SKM-1 (cell line): Measurements from ENCODE around the gene LARGE1.

Experiments
- DNase-seq: peaks from one replicate; lab custom pipeline; 2025; ENCODE audit not compliant: unreplicated experiment; lab: John Stamatoyannopoulos, UW

LARGE1 gene

DNA sequence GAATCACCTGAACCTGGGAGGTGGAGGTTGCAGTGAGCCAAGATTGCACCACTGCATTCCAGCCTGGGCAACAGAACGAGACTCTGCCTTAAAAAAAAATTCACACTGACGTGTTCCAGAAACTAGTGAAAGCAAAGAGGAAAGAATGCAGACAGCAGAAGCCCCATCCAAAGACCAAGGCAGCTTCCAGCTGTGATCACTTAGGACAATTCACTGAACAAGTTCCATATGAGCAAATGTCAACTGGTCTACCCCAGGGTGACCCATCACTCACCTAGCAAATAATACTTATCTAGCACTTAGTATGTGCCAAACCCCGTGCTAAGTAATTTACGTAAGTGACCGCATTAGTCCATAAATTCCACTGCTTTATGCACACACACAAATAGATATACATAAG is 138.9 kb downstream of the LARGE1 start:
- no peak for DNase-seq

DNA sequence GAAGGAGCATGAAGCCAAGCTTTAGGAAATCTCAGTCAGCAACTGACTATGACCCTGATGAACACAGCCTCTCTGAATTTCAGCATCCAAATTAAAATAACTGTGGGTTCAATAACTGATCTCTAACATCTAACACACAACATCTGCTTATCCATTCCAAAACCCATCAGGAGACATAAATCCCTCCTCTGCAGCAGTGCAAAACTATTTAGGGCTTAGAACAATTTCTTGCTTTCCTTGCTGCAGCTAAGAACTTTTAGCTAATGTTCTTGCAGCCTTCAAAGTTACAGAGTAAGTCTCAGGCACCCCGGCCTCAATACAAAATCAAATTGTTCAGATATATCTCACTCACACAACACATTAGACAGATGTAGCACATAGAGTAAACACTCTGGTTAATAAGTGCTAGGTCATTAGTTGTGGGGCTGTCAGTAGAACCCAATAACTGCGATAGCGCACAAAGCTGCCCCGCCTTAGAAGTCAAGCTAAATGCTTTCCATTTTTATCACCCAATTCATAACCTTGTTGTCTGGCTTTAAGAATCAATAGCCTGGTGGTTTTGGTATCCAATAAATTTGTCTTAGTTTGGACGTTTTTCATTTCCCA is 139.6 kb downstream of the LARGE1 start:
- no peak for DNase-seq

DNA sequence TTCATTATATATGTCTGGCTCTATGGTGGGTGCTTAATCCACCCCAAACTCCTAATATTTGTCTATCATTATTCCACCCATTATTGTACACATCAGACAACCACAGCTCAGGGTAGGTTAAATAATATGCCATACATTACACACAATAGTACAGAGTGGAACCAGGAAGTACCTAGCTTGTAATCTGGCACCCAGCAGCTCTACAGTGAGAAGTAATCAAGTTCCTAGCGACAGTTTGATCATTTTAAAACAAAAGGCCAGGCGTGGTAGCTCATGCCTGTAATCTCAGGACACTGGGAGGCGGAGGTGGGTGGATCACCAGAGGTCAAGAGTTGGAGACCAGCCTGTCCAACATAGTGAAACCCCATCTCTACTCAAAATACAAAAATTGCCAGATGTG is 141.0 kb downstream of the LARGE1 start:
- DNase-seq = no peak

DNA sequence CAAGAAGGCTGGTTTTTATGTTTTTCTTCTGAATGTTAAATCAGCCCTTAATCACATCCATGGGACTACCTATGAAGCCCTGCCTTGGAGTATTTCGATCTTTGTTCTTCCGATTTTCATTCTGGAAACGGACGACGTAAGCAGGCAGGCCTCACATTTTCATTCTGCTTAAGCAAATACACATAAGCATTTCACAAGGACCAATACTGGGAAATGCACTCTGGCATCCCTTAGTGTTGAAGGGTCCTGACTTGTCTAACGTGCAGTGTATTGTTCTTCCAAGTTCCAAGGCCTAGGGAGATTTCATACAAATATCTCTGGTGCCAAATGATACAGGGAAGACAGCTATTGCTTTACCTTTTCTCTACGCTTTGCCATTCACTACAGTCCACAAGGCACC is 143.8 kb downstream of the LARGE1 start:
- DNase-seq = no peak

DNA sequence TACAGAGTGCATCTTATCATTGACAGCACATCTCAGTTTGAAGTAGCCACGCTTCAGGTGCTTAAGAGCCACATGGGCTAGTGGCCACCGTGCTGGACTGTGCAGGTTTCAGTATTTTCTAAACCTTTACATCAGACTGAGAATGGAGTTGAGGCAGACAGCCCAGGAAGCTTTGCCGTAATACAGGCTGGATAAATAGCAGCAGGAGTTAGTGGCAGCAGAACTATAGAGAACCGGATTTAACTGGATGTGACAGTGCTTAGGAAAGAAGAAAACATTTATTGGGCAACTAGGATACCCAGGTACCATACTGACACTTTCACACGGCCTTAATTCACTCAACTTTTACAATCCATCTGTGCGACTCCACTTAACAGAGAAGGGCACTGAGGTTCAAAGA is 145.5 kb downstream of the LARGE1 start:
- DNase-seq = no peak

DNA sequence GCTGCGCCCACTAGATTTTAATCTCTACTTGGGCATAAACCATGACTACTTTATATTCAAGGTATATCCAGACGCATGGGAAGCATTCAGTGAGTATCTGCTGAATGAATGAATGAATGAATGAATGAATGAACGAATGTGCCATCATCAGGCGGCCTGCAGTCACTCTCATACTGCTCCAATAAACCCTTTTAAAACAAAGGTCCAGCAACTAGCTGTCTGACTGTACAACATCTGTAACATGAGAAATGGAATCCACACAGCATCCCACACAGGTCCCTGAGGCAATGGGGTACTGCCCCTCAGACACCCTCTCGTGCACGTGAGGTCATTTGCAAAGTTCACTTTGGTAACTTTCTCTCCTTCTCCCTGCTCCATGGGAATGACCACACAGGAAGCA is 147.5 kb downstream of the LARGE1 start:
- no peak for DNase-seq

DNA sequence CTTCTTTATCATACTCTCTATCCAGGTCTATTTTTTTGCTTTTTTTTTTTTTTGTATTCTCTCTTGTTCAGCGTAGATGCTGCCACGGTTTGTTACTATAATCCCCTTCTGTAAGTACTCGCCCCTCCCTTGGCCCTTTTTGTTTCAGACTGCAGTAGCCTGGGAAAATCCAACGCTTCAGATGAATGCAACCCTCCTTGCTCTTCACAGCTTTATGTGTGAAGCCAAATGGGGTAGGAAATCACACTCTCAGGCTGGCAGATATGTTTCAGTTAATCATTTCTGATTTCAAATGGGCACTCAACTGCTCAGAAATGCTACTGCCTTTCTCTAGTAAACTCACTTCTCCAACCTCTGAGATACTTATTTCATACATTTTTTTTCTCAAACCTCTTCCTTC is 149.1 kb downstream of the LARGE1 start:
- DNase-seq = no peak

DNA sequence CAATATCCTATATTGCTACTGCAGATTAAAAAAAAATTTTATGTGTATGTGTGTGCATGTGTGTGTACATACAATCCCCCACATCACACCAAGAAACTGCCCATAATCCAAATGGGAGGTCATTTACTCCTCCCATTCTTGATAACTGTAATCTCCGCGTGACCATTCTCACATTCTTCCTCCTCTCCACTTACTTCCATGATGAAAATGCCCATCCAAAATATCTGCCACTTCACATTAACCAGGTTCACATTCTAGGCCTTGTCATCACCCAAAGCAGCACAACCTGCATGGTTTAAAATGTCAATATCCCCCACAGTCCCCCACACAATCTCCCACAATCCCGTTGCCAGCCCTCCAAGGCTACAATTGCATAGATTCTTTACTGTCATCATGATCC is 149.6 kb downstream of the LARGE1 start:
- DNase-seq = no peak

DNA sequence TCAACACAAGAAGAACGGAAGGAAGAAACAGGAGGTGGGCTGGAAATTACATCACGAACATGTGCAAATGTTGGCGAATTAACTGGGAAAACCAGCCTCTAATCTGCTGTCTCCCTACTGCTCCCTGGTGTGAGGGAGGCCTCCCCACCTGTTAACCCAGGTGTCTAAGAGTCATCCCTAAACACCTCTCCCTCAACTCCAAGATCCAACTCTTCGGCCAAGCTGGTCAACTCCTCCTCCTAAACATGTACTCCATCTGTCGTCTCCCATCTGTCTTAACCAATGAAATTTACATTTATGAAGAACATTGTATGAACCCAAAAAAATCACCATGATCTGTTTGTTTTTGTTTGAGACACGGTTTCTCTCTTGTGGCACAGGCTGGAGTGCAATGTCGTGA is 154.2 kb downstream of the LARGE1 start:
- DNase-seq = no peak

DNA sequence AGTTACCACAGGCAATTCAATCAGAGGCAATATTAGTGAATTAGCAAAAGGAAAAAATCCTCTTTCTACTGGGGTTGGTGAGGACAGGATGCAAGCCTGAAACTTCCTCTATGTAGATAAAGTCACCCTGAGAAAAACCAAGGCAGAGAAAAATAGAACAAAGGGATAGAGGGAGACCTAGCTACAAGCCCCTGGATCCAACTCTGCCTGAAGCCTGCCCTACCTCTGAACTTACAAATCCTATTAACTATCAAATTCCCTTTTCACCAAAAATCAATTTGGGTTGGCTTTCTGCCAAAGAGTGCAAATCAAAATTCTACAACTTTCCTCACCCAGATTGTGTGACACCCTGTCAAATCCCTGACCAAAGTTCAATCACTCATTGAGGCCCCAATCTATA is 161.3 kb downstream of the LARGE1 start:
- DNase-seq = no peak

DNA sequence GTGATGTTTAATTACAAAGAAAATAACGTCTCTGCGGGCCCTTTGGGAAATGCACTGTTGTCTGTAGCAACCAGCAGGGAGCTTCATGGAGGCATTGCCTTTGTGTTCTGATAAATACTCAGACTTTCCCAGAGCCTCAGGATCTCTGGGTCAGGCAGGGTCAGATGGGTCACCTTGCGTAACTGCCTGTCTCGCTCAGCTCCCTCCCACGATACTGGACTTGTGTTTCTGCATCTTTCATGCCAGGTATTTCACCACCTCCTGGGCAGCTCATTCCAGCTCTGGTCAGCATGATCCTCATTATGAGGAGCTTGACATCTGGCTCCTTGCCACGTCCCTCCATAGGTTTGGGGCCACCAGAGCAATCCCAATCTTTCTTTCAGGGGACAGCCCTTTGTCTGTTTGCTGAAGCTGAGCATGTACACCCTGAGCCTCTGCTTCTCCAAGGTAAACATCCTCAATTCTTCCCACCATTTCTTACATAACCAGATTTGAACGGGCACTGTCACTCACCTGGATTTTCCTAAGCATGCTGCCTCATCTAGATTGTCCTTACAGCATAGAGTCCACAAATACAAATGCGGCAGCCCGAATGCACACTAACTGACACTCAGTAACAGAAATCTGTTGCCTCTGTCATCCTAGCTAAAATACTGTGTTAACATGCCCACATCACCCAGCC is 162.3 kb downstream of the LARGE1 start:
- no peak for DNase-seq

DNA sequence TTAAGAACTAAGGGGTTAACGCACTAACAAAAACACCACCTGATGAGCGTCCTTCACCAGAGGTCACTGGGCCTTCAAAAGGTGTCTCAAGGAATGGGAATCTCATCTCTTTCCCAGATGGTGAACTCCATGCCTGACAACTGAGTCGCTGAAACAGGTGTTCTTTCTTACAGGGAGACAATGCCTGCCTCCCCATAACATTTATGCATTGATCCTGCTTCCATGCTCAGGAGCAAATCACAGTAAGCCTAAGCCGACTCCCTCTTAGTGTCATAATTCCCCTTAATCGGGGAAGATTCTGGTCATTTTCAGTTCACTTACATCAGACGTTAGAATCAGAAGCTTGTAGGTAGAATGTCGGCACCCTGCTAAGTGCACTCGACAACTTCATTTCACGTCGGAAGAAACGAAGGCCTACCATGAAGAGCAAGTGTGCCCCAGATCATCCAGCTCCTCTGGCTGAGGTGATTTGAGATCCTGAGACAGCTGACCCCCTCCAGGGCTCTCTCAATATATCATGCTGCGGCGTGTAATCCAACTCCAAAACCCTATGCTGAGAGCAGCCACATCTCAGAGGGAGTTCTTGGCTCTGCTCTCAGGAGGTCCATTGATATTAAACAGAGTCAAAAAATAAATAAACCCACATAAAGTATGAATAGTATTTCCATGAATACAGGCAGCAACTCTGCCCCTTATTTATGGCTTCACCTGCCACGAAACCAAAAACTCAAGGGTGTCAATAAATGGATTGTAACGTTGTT is 163.1 kb downstream of the LARGE1 start:
- no peak for DNase-seq

DNA sequence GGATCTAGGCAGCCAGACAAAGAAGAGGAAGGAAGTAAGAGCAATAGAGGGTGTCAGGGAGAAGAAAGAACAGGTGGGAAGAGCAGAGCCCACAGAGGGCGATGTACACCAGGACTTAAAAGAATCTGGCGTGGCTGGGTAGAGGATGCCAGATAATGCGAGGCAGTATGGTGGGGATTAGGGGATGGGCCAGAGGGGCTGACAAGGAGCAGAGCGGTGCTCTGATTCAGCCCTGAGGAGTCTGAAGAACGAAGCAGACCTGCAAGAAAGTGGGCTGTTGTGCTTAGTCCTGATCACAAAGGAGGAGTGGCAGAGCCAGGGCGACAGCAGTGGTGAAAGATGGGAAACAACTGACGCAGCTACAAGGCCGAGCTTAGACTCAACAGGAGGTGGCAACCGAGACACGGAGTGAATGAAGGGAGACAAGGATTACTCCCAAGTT is 163.7 kb downstream of the LARGE1 start:
- no peak for DNase-seq

DNA sequence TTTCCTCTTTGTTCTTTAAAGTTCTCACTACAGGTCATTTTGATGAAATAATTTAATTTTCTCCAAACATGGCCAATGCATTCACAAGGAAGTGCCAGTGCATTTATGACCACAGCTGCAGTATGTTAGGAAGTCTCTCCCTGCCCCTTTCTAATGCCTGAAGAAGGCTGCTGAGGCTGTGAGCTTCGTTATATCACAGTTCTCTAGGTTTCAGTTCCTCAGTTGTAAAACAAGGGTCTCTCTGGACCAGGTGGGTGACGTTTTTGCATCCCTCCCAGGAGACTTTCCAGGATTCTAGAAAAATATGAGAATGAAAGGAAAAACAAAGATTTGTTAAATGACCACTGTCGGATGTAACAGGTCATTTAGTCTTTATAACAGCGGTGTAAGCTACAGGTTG is 171.6 kb downstream of the LARGE1 start:
- no peak for DNase-seq

DNA sequence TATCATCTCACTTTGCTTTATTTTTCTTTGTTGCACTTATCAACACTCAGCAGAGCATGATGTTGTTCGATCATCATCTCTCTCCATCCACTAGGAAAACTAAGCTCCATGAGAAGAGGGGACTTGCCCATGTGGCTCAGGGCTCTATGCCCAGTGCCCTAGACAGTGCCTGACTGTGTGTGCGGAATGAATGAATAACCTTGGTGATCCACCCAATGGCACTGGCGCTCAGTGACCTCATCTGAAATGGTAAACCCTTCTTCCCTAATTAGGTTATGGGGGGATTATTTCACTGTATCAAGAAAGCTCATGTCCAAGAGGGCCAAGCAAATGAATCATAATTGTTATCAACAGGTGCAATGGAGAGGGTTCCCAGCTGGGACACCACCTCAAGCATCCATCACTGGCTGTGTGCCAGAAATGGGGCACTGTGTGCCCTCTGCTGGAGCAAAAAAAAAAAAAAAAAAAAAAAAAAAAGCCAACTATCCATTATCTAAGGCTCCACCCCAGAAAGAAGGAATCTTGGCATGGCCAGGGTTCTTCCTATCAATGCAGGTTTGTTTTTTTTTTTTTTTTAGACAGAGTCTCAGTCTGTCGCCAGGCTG is 172.6 kb downstream of the LARGE1 start:
- no peak for DNase-seq

DNA sequence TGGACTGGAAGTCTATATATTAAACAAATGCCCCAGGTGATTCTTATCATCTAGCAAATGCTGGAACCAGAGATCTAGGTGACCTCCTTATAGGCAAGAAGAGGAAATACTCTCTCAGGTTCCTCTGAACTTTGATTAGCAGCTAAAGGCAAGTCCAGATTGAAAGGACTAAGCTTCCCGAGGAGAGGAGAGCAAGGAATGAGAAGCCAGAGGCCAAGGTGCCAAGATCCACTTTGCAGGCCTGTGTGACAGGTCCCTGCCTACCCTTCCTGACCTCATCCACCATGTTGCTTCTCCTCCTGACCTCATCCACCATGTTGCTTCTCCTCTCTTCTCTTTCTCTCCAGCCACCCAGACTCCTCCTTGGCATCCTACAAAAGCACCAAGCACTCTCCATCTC is 173.2 kb downstream of the LARGE1 start:
- DNase-seq = no peak

DNA sequence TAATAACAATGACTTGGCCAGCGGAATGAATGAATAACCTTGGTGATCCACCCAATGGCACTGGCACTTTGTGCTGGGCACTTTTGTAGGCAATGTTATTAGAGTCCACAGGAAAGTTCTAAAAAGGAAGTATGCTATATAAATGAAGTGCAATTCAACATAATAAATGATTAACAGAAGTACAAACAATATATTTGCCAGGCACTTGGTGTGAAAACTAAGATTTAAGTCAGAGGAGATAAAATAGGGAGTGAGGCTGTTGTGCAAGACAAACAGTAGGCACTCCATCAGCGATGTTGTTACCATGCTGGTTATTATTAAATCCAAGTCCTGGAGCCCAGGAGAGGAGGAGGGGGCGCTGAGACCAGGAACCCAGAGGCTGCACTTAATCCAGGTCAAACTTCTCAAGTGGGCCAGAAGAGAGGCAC is 173.8 kb downstream of the LARGE1 start:
- DNase-seq = no peak

DNA sequence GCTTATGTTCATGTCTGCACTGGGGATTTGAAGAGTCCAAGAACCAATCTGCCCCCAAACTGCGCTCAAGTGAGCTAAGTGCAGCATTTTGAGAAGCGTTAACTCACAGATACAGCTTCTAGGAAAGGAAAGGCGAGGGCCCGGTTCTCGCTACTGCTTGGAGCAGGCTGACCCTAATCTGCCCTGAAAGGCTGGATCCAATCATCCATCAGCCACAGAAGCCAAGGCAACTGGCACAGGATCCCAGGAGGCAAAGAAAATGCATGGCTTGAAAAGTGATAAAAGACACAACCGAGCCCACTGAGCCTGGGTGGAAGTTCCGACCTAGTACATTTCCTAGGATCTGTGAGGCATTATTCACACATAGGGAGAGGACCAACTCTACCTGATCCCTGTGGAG is 174.8 kb downstream of the LARGE1 start:
- DNase-seq = no peak

DNA sequence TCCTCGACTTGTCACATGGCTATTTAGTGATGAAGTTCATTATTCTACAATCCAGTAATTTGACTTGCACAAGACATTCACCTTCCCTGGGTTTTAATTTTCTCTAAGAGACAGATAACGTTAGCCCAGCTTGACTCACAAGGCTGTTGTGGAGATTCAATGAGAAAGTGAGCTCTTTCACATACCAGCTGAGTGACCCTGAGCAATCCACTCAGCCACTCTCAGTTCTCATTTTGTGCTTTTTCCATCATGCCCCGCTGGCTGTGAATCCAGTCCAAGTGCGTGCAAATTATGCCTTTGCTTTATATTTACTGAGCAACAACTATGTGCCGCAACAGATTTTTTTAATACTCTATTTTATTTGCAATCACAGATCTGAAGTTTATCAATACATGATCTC is 176.5 kb downstream of the LARGE1 start:
- DNase-seq = no peak

DNA sequence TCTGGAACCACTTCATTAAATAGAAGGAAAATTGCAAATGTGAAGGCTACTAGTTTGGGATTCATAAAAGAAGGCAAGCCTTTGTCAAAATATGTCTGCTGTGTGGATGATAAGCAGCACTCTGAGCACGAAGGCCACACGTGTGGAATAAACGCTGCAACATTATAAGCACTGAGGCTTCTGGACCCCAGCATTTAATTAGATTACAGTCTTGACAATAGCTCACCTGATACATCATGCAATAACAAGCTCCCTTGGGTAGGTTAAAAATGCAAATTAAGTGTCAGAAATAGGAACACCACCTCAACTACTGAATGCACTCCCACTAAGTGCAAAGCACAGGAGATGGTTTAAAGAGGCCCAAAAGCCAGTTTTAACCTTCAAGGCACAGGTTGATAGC is 179.3 kb downstream of the LARGE1 start:
- DNase-seq = no peak

DNA sequence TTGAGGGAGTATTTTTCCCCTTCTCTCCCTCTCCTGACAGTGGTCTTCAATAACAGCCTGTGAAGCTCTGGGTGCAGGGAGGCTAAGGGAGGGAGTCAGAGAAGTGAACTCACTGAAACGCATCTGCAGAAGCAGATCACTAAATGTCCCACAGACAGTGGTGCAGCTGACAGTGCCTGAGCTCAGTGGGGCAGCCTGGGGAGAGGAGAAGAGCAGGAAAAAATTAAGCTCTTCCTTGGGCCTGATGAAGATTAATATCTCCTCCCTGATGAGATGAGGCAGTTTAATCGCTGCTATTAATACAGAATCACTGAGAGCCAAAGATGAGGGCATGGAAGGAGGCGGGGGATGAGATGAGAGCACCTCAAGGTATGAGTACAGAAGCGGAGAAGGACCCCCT is 180.8 kb downstream of the LARGE1 start:
- DNase-seq = no peak

DNA sequence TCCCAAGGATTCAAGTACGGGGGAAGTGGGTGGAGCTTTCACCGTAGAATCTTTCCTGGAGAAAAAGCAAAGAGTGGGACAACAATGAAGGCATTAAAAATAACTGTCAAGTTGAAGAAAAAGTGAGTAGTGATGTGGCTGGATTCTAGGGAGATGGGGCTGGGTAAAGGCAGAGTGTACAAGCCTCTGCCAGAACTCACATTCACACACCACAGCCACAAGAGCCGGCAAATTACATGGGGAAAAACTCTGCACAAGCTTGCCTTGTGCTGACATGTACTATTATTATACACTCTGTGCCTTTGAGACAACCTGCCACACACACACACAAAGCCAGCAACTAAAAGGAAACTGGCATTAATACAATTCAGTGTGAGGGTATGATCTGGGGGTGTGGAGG is 182.6 kb downstream of the LARGE1 start:
- no peak for DNase-seq
